Tibial nerve (tissue), 4 donors: Measurements from ENCODE around the gene IQSEC1.

Experiments
- CTCF ChIP-seq, 5 experiments: fragments of 200-600 bp in 3 of 5; fragments of 450-650 bp in 2 of 5; sonication (generic) in 3 of 5; IDR thresholded peaks; one replicate each; pipeline ENCODE4 v1.5.1; 2016 to 2019; ENCODE audit warnings: antibody characterized with exemption in 5 of 5, mild to moderate bottlenecking in 3 of 5, moderate library complexity in 2 of 5
- EP300 ChIP-seq, 2 donors: sonication (generic); formaldehyde crosslinking; IDR thresholded peaks; one replicate each; pipeline ENCODE4 v1.6.1; 2017; ENCODE audit warnings: antibody characterized with exemption in 2 of 2, mild to moderate bottlenecking in 1 of 2
- POLR2A ChIP-seq, 2 donors: fragments of 450-650 bp; IDR thresholded peaks; one replicate each; pipeline ENCODE4 v1.6.1; 2017; ENCODE audit warnings: antibody characterized with exemption in 2 of 2, mild to moderate bottlenecking in 2 of 2, moderate library complexity in 2 of 2

GRCh38 chr3:12994607-12995388, 78.4 kb downstream of the IQSEC1 start:
- TF ChIP-seq CTCF (IDR thresholded peaks at IDR 0.05): peak; percentile 95 to 98 (median 97)
- peak in 1 of 2 donors; percentile 88 for TF ChIP-seq EP300 (IDR thresholded peaks at IDR 0.05)
- peak; percentile 69 to 73 for TF ChIP-seq POLR2A (IDR thresholded peaks at IDR 0.05)
